Hematopoietic multipotent progenitor cell treated with erythropoietin and hydrocortisone succinate and interleukin-3 and kit ligand, for 4 days (in vitro differentiated cells): ENCODE data around the gene ERVK3-1.
"Not testable (repeated sequence)": the region's sequence is repeated elsewhere in the genome, so short reads cannot be mapped to it uniquely, and the experiment has no call there.

Experiments used
- DNase-seq: peaks from one replicate; pipeline ENCODE4 v3.0.0-alpha.2; 2015

The ERVK3-1 gene, protein sequence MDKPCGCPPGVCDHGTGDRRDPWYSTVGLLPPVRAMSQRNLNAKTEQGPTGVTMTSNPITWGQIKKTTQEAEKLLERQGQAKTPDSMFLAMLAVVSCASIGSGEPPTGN

DNA sequence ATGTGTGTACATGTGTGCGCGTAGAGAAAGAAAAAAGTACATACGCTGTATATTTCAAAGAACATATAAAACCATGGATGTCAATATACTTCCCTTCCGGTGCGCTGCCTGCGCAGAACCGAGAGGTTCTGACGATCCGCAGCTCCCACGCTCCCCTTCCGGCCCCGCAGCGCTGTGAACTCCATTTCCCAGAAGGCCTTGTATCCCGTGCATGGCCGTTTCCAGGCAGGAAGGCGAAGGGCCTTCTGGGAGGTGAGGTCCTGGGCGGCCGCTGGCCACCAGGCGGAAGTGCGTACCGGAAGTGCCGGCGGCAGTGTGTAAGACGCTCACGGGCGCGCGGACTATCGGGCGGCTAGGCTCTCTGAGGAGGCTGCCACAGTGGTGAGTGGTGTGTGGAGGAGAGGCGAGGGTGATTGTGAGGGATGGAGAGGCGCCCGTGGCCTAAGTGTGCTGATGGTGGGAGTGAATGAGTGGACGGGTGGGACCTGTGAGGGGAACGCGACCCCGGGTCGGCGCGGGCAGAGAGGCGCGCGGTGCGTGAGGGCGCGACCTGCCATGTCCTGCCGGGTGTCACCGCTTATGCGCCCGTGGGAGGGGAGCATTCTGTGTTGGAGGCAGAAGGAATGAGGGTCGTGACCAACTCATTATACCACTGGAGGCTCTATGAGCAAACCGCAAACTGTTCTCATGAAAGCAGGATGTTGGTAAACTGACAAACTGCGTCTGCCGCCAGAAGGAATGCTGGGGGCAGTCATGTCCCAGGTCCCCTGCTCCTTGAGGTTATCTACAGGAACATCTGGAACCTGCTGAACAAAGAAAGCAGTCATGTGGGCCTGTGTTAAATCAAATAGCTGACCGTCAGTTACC lies at the start of gene ERVK3-1:
ERVK3-1 (plus strand) TSS at position 313 of the 867 bp plus-strand sequence. CDS start 6,792 bp downstream, outside the sequence.
- peak; percentile 100 for DNase-seq

DNA sequence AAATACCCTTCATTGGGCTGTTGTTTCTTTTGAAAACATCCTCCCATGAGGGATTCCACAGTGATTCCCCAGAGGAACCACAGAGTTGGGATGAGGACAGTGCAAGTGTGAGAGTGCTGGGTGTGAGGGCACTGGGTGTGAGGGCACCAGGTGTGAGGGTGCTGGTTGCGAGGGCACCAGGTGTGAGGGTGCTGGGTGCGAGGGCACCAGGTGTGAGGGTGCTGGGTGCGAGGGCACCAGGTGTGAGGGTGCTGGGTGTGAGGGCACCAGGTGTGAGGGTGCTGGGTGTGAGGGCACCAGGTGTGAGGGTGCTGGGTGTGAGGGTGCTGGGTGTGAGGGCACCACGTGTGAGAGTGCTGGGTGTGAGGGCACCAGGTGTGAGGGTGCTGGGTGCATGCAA lies 46.9 kb upstream of the ERVK3-1 start:
- not testable (repeated sequence) for DNase-seq

DNA sequence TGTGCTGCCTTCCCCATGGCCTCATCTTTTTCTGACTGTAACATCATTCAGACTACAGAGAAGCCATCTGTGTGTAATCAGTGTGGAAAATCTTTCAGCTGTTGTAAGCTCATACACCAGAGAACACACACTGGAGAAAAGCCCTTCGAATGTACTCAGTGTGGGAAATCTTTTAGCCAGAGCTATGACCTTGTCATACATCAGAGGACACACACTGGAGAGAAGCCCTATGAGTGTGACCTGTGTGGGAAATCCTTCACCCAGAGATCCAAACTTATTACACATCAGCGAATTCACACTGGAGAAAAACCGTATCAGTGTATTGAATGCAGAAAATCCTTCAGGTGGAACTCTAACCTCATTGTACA lies 43.6 kb upstream of the ERVK3-1 start:
- DNase-seq, result no peak

DNA sequence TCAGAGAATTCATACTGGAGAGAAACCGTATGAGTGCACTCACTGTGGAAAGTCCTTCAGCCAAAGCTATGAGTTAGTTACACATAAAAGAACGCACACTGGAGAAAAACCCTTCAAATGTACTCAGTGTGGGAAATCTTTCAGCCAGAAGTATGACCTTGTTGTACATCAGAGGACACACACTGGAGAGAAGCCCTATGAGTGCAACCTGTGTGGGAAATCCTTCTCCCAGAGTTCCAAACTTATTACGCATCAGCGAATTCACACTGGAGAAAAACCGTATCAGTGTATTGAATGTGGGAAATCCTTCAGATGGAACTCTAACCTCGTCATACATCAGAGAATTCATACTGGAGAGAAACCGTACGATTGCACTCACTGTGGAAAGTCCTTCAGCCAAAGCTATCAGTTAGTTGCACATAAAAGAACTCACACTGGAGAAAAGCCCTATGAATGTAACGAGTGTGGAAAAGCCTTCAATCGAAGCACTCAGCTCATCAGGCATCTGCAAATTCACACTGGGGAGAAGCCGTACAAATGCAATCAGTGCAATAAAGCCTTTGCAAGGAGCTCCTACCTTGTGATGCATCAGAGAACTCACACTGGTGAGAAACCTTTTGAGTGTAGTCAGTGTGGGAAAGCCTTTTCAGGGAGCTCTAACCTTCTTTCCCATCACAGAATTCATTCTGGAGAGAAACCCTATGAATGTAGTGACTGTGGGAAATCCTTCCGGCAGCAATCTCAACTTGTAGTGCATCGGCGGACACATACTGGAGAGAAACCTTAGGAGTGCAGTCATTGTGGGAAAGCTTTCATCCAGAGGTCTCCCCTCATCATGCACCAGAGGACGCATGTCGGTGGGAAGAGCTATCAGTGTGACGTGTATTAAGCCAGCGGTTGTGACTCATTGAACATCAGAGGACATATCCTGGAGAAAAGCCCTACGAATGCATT lies 42.9 kb upstream of the ERVK3-1 start:
- no peak for DNase-seq

DNA sequence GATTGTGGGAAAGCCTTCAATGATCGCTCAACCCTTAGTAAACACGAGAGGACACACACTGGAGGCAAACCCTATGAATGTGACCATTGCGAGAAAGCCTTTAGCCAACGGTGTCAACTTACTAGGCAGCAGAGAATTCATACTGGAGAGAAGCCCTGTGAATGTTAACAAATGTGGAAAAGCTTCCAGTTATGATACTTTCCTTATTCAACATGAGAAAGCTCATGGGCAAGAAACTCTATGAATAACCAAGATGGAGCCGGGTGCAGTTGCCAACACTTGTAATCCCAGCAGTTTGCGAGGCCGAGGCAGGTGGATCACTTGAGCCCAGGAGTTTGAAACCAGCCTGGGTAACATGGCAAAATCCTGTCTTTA lies 42.3 kb upstream of the ERVK3-1 start:
- no peak for DNase-seq

DNA sequence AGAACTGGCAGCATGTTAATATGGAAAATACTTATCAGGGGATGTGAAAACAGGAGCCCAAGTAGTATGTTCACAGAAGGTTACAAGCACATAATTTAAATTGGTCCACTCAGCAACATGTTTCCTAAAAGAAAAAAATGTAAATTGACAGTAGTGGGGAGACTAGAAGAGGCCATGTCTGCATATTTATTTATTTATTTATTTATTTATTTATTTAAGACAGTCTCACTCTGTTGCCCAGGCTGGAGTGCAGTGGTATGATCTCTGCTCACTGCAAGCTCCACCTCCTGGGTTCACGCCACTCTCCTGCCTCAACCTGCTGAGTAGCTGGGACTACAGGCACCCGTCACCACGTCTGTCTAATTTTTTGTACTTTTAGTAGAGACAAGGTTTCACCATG lies 40.1 kb upstream of the ERVK3-1 start:
- no peak for DNase-seq

DNA sequence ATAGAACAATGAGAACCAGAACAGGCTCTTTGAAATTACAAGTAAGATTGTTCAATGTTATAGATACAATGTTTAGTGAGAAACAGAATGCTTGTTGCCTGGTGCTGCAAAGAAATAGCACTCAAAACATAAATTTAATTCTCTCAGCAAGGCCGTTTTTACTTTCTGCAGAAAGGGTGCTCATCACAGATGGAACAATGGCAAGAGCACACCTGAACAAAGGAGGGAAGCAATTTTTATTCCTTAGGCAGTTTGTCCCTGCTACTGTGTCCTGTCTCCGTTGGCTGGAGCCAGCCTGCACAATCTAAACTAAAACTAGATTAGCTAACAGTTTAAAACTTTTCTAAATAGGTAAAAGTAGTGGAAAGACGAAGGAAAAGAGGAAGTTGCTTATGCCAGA lies 36.8 kb upstream of the ERVK3-1 start:
- no peak for DNase-seq

DNA sequence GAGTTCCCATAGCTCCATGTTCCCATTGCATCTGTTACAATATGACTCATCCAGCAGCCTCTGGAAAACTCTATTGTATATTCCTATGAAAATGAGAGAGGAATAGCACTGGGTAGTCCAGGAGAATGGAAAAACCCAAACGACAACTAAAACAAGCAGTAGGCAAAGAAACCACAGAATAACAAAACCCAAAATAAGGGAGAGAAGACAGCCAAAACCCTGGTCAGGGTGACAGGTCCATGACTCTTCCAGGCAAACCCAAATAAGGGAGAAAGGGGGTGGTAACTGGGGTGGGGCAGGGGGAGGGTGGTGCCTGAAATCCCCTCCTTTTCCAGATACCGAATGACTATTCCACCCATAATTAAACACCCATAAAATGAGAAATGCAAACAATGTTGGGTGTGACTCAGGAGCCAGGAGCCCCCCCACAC lies 30.4 kb upstream of the ERVK3-1 start:
- DNase-seq, result no peak

DNA sequence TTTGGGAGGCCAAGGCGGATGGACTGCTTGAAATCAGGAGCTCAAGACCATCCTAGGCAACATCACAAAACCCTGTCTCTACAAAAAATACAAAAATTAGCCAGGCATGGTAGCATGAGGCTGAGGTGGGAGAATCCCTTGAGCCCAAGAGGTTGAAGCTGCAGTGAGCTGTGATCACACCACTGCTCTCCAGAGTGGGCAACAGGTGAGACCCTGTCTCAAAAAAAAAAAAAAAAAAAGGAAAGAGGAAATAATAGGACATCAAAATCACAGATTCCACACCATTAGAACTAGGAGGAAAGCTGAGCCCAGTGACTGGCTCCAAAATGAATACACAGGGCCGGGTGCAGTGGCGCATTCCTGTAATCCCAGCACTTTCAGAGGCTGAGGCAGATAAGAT lies 29.6 kb upstream of the ERVK3-1 start:
- DNase-seq, result no peak

DNA sequence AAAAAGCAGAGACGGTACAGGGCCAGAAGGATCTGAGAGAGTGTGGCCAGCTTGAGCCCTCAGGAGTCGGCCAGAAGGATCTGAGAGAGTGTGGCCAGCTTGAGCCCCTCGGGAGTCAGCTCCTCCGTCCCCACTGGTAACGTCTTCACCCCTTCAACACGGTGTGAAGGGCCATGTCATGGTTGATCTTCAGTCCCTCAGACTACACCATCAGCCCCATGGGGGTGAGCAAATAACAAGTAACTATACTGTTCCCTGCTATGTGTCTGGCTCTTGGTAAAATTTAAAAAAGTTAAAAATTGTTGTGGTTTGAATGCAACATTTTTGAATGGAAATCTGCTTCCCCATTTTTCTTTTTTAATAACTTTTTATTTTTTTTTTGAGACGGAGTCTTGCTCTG lies 28.0 kb upstream of the ERVK3-1 start:
- DNase-seq, result no peak

DNA sequence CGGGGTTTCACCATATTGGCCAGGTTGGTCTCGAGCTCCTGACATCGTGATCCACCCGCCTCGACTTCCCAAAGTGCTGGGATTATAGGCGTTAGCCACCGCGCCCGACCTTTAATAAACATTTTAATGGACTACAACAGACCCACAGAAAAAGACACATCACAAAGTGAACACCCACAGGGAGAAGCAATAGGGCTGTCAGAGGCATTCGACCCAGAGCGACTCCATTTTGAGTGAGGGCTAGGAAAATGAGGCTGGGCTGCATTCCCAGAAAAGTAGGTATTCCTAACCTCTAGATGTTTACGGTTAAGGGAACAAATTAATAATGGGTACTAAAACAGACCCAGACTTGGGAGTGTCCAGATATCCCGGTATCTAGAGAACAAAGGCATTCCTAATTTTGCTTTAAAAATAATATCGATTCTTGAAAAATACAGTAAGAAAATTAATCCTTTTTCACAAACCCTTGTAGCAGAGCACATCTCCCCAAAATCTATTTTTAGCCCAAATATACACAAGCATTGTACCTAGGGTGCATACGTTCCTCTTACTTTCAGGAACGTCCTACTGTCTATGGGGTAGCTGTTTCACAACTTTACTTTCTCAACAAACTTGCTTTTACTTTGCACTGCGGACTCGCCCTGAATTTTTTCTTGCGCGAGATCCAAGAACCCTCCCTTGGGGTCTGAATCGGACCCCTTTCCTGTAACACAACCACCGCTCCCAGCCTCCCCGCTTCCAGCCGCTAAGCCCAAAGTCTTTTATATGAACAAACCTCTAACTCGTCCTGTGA lies 27.2 kb upstream of the ERVK3-1 start:
- peak; percentile 10 for DNase-seq

DNA sequence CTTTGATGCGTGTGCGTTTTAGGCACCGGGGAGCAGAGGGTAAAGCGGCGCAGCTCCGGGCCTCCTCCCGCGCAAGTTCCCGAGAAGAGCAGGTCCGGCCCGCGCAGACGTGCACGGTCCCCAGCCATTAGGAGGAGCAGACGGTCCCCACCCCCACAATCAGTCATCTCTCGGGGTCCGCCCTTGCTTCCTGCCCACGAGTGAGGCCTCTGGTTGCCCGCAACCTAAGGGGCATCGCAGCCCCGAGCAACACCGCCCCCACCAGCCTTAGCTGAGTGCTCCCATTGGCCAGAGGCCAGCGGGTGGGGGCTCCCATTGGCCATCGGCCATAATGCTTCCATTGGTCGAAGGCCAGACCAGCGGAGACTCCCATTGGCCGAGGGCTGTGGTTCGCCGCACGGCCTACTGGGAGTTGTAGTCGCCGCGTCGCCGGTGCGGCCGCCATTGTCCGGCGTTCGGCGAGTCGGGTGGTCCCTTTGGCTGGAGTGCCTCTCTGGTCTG lies 26.6 kb upstream of the ERVK3-1 start, which contains the start of gene ZNF8:
ZNF8 (plus strand) TSS at position 415 of the 501 bp plus-strand sequence. CDS start 127 bp downstream, outside the sequence.
- peak; percentile 100 for DNase-seq

DNA sequence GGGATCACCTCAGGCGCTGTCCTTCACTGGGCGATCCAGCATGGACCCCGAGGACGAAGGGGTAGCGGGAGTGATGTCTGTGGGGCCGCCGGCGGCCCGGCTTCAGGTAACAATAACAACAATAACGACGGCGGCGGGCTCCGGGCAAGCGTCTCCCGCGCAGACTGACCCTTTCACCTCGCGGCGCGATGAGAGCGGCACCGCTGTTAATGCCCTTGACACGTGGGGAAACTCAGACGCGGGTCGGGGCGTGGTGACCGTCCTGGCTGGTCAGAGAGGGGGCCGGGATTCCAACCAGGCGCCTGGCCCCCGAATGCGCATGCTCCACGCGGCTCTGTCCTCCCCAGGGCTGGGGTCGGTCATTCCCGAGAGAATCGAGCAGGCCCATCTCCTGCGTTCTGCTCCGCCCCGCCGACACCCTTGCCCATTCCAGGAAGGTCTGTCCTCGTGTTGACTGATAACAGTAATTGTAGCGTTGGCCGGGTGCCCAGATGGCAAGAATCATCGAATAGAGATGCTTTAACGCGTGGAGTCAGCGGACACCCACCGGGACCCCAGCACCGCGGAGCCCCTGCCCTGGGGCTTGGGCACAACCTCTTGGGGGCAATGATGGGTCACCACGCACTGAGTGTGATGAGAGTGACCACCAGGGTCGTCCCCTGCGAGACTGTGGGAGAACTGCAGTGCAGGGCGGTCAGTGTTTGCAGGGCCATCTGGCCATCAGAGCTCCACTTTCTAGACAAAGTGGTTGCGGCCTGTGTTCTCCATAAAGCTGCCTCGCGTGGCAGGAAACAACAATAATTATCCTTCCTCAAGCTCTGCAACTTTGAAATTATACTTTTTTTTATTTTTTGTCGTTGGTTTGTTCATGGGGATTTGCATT lies 25.9 kb upstream of the ERVK3-1 start:
- DNase-seq, result peak; percentile 93

DNA sequence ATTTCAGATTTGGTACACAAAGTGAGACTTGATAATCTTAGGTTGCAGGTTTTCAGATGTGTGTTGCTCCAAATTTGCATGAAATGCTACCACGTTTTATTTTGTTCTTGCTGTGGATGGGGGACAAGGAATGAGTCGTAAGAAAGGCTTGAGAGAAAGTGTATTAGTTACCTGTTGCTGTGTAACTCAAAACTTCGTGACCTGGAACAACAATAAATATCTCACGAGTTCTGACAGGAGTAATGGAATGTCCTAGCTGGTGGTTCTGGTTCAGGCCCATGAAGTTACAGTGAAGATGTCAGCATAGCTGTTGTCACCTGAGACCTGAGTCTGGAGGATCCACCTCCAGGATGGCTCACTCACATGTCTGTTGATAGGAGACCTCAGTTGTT lies 25.3 kb upstream of the ERVK3-1 start:
- DNase-seq, result no peak

DNA sequence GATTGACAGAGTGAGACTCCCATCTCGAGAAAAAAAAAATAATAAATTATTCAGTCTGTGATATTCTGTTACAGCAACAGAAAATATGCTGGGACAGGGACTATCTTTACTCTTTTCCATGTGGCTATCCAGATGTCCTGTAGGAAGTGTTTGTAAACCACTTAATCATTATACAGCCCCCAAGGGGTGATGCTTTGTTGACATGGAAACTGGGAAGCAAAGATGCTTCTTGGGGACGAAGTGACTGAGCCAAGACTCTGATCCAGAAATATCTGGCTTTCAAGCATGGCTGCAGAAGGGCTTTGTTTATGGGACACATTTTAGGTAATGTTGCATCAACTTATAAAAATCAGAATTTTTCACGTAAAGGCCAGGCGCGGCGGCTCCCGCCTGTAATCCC lies 21.0 kb upstream of the ERVK3-1 start:
- DNase-seq, result no peak

DNA sequence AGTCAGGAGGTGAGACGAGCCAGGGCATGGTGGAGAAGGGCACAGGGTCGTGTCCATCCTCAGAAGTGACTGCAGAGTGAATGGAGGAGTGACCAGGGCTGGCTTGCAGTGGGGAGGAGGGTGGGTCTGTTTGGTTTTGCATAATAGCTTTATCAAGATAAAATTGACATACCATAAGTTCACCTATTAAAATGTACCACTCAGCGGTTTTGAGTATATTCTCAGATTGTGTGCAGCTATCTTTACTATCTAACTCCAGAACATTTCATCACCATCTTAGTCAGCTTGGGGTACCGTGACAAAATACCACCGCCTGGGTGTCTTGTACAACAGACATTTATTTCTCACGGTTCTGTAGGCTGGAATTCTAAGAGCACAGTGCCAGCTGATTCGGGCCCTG lies 13.2 kb upstream of the ERVK3-1 start:
- no peak for DNase-seq

DNA sequence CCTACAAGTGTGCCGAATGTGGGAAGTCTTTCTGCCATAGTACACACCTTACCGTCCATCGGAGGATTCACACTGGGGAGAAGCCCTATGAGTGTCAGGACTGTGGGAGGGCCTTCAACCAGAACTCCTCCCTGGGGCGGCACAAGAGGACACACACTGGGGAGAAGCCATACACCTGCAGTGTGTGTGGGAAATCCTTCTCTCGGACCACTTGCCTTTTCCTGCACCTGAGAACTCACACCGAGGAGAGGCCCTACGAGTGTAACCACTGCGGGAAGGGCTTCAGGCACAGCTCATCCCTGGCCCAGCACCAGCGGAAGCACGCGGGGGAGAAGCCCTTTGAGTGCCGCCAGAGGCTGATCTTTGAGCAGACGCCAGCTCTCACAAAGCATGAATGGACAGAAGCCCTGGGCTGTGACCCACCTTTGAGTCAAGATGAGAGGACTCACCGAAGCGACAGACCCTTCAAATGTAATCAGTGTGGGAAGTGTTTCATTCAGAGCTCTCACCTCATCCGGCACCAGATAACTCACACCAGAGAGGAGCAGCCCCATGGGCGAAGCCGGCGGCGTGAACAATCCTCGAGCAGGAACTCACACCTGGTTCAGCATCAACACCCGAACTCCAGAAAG lies 10.3 kb upstream of the ERVK3-1 start:
- no peak for DNase-seq

DNA sequence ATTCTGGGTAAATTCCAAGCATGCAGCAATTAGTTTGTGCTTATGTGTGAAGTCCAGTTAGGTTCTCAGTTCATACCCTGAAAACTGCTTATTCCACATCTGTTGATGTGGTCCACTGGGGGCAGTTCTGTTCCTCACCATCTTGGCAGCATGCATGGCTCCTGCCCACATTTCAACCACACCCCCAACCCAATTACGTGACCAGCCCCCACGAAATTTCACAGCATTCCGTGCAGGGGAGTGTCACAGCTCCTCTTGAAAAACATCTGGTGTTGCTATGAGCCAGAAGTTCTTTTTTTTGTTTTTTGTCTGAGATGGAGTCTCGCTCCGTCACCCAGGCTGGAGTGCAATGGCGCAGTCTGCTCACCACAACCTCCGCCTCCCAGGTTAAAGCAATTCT lies 9.1 kb upstream of the ERVK3-1 start:
- DNase-seq, result no peak

DNA sequence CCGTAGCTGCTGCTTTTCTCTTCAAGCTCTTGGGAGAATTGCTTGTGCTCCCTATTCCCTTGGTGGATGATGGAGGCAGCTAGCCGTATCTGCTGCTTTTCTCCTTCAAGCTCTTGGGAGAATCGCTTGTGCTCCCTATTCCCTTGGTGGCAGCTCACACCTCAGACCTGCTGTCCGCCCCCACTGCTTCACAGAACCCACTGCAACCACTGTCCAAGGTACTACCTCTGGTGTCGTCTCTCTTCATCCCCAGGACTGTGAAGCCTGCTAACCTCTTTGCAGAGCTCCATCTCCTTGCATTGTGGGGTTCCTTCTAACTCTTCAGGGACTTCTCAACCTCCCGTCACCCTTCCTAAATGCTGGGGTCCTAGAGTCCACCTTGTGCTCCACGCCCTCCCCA lies 4.6 kb upstream of the ERVK3-1 start:
- no peak for DNase-seq

DNA sequence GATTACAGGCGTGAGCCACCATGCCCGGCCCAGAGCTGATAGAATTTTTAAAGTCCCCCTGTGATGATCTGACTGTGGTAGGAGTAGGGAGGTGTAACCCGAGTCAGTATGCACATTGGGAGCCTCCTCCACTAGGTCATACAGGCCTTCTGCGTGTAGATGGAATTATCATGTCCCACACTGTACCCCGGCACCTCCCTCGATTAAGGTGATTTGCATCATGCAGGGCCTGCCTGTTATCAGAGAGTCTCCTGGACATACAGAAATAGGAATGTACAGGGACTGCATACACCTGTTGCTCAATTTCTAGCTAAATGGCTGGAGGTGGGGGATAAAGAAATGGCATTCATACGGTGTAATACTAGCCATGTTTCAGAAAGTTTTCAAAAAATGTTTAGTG lies 922 bp upstream of the ERVK3-1 start:
- no peak for DNase-seq

DNA sequence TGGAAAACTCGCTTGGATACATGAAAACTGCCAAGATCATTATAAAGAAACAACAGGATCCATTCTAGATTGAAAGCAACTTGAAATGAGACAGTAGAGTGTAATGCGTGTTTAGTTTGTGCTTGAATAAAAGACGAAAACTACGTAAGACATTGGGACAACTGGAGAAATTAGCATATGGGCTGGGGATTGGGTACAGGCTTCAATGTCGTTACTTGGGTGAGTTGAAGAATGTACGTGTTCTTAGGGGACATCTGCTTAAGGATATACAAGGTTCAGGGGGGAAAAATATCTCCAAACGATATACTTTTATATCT lies 471 bp upstream of the ERVK3-1 start:
- DNase-seq, result no peak
